Right atrium auricular region (tissue), 2 donors: ENCODE data around the gene CAMK1D. TPM values are rescaled to one million over a fixed set of nuclear protein-coding genes. Genes with fewer than 3 reads are reported as not detected.

Experiments used
- DNase-seq: peaks from one replicate; pipeline ENCODE4 v3.0.0-alpha.2; 2019; ENCODE audit warnings: low spot score
- H3K27ac ChIP-seq, 2 donors: fragments of 200-600 bp; sonication (generic); 1 replicate in 1 of 2; 2 replicates in 1 of 2; pipeline ENCODE4 v1.5.1; 2016 to 2019
- H3K27me3 ChIP-seq, 2 donors: fragments of 200-600 bp; sonication (generic); one replicate each; pipeline versions ENCODE4 v1.5.1 to v1.6.0; 2017 to 2019
- H3K36me3 ChIP-seq: fragments of 200-600 bp; sonication (generic); one replicate; pipeline ENCODE4 v1.5.1; 2016
- H3K4me1 ChIP-seq, 2 donors: fragments of 200-600 bp; sonication (generic); one replicate each; pipeline versions ENCODE4 v1.5.1 to v1.6.0; 2017 to 2019
- H3K4me3 ChIP-seq, 2 donors: fragments of 200-600 bp; sonication (generic); 1 replicate in 1 of 2; 2 replicates in 1 of 2; pipeline ENCODE4 v1.5.1; 2017 to 2019; ENCODE audit warnings: mild to moderate bottlenecking in 1 of 2, moderate library complexity in 1 of 2
- H3K9me3 ChIP-seq, 2 donors: fragments of 200-600 bp; sonication (generic); one replicate each; pipeline ENCODE4 v1.5.1; 2019
- total RNA-seq, 2 donors: library from RNA; depleted of rRNA; stranded (reverse); fragments of >200 nt; gene quantifications; one replicate each; pipeline ENCODE4 v1.1.0, GENCODE V29; 2016
- TF ChIP-seq, protein P1 (sequence below), 2 donors: fragments of 200-600 bp; sonication (generic); IDR thresholded peaks; one replicate each; pipeline ENCODE4 v1.5.1; 2019; ENCODE audit warnings: antibody characterized with exemption in 2 of 2

CAMK1D gene
- total RNA-seq, 2 donors from 2014 or later = 24.5 to 27.2 TPM

DNA sequence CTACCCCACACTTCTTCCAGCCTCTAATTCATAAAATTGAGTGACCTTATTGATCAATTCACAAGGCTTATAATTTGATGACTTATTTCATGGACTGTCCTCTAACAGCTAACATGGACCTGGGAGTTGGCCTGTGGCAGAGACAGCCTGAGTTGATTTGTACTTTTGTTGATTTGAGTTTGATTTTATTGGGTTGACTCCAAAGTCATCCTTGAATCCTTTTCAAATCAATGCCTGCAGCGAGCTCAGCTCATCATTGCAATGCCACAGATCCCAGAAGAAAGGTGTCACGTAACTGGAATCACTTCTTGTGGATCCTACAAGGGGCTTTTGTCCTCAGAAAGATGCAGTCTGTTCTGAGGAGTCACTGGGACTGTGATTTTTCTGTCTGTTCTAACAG, 138.0 kb downstream of the CAMK1D start:
- TF ChIP-seq, protein P1, sequence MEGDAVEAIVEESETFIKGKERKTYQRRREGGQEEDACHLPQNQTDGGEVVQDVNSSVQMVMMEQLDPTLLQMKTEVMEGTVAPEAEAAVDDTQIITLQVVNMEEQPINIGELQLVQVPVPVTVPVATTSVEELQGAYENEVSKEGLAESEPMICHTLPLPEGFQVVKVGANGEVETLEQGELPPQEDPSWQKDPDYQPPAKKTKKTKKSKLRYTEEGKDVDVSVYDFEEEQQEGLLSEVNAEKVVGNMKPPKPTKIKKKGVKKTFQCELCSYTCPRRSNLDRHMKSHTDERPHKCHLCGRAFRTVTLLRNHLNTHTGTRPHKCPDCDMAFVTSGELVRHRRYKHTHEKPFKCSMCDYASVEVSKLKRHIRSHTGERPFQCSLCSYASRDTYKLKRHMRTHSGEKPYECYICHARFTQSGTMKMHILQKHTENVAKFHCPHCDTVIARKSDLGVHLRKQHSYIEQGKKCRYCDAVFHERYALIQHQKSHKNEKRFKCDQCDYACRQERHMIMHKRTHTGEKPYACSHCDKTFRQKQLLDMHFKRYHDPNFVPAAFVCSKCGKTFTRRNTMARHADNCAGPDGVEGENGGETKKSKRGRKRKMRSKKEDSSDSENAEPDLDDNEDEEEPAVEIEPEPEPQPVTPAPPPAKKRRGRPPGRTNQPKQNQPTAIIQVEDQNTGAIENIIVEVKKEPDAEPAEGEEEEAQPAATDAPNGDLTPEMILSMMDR (IDR thresholded peaks at IDR 0.05) = no peak
- DNase-seq = no peak
- Histone ChIP-seq H3K4me1 (peaks cover 0 to 37% of the 10 kb centered on the region in 2 donors), H3K4me3 (no peak overlapping the region), H3K9me3 (no peaks in the 10 kb centered on the region), H3K36me3 (no peaks in the 10 kb centered on the region), H3K27me3 (no peaks in the 10 kb centered on the region), H3K27ac (no peak overlapping the region)

DNA sequence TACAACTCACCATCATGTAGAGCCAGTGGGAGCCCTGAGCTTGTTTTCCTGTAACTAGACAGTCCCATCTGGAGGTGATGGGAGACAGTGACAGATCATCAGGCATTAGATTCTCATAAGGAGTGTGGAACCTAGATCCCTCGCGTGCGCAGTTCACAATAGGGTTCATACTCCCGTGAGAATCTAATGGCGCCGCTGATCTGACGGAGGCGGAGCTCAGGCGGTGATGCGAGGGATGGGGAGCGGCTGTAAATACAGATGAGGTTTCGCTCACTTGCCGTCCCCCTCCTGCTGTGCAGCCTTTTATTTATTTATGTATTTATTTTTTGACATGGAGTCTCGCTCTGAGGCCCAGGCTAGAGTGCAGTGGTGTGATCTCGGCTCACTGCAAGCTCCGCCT, 139.3 kb downstream of the CAMK1D start:
- Histone ChIP-seq H3K27ac (peak overlapping the region in 1 of 2 donors; percentile 74), H3K9me3 (no peaks in the 10 kb centered on the region), H3K4me1 (peaks cover 0 to 36% of the 10 kb centered on the region in 2 donors), H3K4me3 (no peak overlapping the region), H3K27me3 (no peaks in the 10 kb centered on the region), H3K36me3 (no peaks in the 10 kb centered on the region)
- TF ChIP-seq, protein P1 (IDR thresholded peaks at IDR 0.05) = no peak
- DNase-seq = no peak

DNA sequence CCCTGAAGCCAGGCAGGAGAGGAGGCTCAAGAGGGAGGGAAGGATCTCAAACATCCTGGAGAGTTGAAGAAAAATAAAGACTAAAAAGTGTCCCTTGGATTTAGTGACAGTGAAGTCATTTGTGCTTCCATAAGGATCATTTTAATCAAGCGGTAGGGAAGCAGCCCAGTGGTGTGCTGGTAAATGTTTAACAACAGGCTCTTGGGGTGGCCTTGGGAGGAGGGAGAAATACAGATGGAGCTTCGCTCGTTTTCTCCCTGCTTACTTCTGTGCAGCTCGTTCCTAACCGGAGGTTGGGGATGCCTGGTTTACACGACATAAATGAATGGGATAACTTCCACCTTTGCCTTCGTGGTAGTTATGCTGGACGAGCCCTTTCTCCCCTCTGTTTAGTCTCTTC, 140.0 kb downstream of the CAMK1D start:
- Histone ChIP-seq H3K4me3 (no peak overlapping the region), H3K36me3 (no peaks in the 10 kb centered on the region), H3K27ac (peak overlapping the region; percentile 53 to 74), H3K9me3 (no peaks in the 10 kb centered on the region), H3K27me3 (no peaks in the 10 kb centered on the region), H3K4me1 (peaks cover 0 to 28% of the 10 kb centered on the region in 2 donors)
- TF ChIP-seq, protein P1 (IDR thresholded peaks at IDR 0.05) = no peak
- no peak for DNase-seq

DNA sequence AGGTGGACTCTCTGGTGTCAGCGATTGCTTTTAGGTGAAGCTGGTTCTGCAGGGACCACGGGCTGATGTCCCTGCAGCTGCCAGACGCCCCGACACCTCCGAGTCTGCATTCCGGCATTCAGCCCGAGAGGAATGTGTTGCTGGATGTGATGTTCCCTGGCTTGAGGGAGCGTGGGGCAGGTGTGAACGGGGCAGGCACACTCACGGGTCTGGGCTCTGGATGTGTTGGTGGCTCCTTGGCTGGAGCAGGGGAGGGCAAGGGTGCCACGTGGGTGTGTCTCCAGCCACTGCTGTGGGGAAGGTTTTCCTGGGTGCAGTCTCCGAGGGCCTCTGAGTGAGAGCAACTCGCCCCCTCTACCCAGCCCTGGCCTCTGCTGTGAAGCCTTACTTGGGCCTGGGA, 140.5 kb downstream of the CAMK1D start:
- Histone ChIP-seq H3K36me3 (no peaks in the 10 kb centered on the region), H3K27ac (peak overlapping the region; percentile 53 to 74), H3K27me3 (no peaks in the 10 kb centered on the region), H3K4me3 (no peak overlapping the region), H3K9me3 (no peaks in the 10 kb centered on the region), H3K4me1 (peaks cover 0 to 24% of the 10 kb centered on the region in 2 donors)
- no peak for DNase-seq
- TF ChIP-seq, protein P1 (IDR thresholded peaks at IDR 0.05) = no peak

DNA sequence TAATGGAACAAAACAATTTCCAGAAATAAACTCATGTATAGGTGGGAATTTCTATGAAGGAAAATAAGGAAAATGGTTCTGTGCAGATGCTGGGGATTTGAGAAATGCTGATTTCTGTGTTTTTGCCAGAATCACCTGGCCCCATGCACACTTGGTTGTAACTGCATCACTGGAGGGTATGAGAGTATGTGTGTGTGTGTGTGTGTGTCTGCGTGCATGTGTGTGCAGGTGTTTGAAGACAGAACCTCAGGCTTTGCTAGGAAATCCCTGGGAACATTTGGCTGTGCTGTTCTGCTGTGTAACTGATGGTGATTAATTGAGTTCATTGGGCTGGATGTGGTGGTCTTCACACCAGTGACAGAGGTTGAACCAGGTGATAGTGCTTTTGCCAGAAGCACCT, 141.6 kb downstream of the CAMK1D start:
- Histone ChIP-seq H3K4me1 (peaks cover 0 to 12% of the 10 kb centered on the region in 2 donors), H3K27ac (no peak overlapping the region), H3K36me3 (no peaks in the 10 kb centered on the region), H3K9me3 (no peaks in the 10 kb centered on the region), H3K4me3 (no peak overlapping the region), H3K27me3 (no peaks in the 10 kb centered on the region)
- TF ChIP-seq, protein P1 (IDR thresholded peaks at IDR 0.05) = no peak
- DNase-seq = no peak

DNA sequence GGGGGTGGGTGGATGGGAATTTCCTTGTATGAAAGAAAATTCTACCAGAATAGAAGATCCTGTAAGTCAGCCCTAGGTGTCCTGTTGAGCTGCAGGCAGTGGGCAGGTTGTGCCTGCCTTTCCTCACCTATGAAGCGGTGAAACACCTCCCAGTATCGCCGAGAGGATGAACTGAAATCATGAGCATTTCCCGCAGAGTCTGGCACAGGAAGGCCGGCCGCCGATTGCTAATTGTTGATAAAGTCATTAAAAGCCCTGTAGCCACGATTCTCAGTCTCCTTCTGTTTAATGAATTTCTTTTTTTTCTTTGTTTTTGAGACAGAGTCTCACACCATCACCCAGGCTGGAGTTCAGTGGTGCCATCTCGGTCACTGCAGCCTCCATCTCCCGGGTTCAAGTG, 142.1 kb downstream of the CAMK1D start:
- Histone ChIP-seq H3K9me3 (no peaks in the 10 kb centered on the region), H3K27me3 (no peaks in the 10 kb centered on the region), H3K27ac (no peak overlapping the region), H3K4me3 (no peak overlapping the region), H3K36me3 (no peaks in the 10 kb centered on the region), H3K4me1 (peaks cover 0 to 7% of the 10 kb centered on the region in 2 donors)
- DNase-seq = no peak
- TF ChIP-seq, protein P1 (IDR thresholded peaks at IDR 0.05) = no peak
